Measurements from ENCODE around the gene FNBP1L.
A peak's percentile ranks its signal among the peaks of the same experiment; 100 is the strongest.
"Not testable (repeated sequence)": the region's sequence is repeated elsewhere in the genome, so short reads cannot be mapped to it uniquely, and the experiment has no call there.

Gene FNBP1L

DNA sequence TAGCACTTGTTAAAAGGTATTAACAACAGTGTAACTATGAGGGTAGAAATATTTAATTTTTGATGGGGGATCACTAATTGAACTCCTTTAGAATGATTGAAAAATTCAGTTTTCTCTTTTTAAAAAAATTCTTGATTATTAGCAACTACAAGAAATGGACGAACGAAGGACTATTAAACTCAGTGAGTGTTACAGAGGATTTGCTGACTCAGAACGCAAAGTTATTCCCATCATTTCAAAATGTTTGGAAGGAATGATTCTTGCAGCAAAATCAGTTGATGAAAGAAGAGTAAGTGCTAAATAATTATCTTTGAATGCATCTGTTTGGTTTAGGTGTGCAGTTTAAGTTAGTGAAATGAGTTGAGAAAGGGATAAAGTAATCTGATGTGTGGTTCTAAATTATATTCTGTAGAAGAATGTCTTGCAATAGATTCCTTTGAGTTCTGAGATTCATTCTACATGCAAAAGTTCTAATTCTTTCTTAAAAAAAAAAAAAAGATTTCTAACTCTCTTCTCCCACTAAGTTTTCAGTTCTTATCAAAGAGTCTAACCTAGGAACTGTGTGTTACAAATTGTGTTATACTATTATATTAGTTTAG is 85.0 kb downstream of the FNBP1L start:
- DNase-seq (ENCODE audit: low spot score), result no peak

DNA sequence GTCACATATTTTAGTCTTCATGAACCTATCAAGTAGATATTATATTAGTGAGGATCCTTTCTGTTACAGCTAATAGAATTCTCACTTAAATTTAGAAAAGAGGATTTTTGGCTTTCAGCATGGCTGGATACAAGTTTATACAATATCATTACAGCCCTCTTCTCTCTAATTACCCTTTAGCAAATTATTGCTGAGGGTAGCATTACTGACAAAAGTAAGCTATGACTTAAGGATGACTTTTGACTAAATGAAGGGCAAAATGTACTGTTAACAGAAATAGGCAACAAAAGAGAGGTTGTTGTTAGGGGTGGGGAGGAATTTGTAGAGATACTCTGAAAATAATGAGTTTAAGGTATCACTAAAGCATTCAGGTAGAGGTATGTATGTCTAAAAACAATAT is 85.8 kb downstream of the FNBP1L start:
- DNase-seq (ENCODE audit: low spot score), result no peak

DNA sequence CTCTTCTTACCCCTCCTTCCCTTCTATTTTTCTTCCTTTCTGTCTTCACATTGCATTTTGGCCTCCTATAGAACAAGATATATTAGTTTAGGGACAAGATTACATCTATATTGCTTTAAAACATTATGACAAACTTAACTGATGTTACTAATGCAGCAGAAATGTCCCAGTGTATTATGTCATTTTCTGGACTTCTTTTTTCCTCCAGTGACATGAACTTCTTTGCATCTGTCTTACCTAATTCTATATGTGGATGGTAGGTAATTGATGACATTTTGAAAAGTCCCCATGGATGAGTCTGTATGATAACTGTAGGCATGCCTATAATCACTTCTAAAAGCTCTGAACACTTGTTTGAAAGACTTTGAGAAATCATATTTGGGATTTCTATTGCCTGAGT is 89.5 kb downstream of the FNBP1L start:
- no peak for DNase-seq (ENCODE audit: low spot score)

DNA sequence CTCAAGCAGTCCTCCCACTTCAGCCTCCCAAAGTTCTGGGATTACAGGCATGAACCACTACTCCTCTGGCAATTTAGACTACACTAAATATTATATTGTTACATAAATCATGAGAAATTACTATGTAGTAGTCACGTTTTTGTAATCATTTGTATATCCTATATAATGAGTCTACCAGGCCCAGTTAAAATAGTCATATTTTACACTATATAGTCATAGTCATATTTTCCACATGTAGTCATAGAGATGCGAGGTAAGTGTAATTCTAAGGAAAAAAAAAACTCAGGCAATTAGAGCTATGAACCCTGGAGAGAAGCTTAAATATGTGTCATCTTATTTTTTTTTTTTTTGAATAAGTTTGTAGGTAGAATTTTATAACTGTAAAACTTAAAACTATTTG is 90.0 kb downstream of the FNBP1L start:
- no peak for DNase-seq (ENCODE audit: low spot score)

DNA sequence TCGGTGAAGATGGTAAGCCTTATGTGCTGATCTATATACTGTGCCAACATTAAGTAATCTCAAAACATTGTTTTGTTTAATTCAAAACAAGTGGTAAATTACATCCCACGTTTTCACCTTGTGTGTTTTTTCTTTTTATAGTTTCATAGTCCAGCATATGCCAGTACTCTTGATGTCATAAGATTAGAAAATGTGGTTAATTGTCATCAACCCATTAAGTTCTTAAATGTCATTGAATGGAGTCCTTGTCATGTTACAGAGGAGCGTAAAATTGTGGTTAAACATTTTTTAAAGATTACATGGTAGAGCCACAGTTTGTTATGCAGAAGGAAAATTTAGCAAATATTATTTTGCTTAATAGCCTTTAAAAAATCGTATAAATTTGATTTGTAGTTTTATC is 93.1 kb downstream of the FNBP1L start:
- DNase-seq (ENCODE audit: low spot score), result no peak

DNA sequence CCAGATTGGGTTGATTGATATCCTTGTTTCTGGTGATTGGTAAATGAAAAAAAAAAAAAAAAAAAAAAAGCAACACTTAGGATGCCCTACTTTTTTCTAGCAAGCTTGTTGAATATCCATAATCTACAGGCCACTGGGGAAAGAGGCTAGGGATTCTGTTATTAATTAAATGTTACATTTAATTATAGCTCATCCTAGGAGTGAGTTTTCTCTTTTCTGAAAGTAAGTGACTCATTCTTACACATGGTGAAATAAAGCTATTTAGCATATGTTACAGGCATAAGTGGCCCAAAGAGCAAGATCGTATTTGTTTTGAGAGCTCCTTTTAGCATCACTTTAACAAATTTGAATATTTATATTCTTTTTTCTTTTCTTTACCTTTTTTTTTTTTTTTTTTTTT is 94.5 kb downstream of the FNBP1L start:
- DNase-seq (ENCODE audit: low spot score), result no peak

DNA sequence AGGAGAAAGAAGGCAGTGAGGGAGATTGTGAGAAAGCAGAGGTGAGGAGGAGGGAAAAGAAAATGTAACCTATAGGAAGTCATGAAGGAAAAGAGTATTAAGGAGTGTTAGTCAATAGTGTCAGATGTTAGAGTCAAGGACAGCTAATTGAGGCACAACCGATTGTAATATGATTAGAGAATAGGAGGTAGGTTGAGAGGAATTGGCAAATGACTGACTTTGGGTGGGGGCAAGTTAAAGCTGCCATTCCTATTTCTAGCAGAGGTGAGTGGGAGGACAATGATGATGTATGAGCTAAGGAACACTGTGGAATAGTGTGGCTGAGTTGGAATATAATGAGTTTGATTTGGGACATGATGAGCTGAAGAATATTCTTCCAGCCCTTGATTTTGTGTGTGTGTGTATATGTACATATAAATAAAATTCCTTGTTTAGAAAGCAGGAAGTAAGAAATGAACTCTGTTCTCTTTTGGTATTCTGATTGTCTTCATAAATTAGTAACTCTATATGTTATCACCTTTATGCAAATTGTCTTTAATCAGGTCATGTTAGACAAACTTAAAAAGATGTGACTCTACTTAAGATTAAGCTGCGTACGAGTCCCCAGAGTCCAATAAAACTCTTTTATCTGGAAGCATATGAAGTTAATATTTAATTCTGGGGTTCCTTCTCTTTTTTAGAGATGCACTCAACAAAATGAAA is 98.4 kb downstream of the FNBP1L start:
- DNase-seq (ENCODE audit: low spot score), result no peak

DNA sequence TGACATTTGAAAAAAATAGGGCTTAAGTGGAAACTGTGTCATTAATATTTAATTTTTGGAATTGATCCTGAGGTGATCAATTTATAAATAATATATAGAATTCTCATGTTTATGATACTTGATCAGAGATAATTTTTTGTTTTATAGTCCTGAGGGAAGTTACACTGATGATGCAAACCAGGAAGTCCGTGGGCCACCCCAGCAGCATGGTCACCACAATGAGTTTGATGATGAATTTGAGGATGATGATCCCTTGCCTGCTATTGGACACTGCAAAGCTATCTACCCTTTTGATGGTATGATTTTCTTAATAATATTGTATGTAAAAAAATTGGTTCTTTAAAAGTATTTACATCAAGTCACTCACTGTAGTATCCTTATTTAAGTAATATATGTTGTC is 101.2 kb downstream of the FNBP1L start:
- no peak for DNase-seq (ENCODE audit: low spot score)

DNA sequence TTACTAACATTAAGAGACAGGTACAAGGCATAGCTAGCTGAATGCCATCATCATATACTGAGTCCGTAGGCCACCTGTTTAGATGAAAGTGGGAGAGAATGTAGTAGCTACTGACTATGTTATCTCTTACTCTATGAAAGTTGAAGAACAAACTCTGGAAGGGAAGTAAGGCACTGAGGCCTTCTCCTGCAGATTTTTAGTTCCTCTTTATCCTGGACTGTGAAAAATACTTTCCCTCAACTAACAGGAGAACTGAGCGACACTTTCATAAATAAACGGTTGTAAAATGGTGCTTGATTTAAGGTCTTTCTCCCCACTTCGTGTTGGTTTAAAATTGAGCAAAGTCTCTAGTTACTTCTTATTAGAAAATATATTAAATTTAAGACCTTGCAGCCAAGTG is 101.9 kb downstream of the FNBP1L start:
- DNase-seq (ENCODE audit: low spot score), result no peak

DNA sequence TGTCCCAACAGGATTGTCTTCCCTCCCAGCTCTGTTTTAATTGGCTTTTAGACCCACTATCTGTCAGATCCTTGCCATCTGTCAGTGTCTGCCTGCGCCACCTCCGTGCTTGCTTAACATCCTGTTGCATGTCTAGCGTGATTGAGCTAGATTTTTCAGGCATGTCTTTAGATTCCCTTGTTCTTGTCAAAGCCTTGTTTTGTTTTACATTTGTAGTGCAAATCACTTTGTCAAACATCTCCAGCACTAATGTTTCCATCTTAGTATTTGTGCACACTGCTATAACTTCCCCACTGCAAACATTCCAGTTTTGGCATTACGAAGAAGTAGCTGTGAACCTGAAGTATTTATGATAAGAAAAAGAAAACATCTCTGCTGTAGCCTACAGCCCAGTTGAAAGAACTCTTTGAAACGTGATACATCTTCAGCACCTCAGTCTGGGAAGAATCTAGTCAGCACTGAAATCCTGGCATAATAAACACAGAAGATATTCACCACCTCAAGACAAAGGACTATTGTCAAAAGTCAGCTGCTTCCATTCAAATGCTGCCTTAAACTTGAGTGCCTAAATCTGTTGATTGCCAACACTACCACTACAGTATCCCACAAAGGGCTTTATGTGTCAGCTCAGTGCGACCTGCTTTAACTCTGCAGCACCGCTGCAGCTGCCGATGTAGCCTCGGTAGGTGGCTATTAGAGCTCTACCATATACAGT is 105.0 kb downstream of the FNBP1L start:
- DNase-seq (ENCODE audit: low spot score), result peak; percentile 91

DNA sequence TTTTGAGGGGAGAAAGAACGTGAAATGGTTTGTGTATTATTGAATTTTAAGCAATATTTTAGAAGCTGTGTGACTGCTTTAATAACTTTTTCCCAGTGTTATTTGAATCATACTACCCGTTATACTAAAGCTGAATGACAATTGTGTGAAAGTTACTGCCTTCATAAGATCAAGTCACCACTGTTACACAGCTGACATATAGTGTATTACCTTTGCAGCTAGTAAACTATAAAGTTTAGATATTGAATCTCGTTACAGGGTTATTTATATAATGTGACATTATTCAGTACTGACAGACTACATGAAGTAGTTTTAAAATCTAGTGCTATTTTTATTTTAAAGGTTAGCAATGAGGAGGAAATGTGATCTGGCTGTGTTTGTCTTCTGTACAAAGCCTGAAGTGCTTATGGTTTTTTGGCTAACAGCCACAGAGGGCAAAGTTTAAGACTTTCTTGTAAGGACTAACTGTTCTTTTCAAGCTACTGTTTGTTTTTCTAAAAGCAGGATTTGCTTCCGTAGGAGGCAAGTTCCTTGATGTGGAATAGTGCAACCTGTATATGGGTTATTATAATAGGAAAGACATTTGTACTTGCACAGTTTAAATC is 106.1 kb downstream of the FNBP1L start:
- not testable (repeated sequence) for DNase-seq (ENCODE audit: low spot score)

DNA sequence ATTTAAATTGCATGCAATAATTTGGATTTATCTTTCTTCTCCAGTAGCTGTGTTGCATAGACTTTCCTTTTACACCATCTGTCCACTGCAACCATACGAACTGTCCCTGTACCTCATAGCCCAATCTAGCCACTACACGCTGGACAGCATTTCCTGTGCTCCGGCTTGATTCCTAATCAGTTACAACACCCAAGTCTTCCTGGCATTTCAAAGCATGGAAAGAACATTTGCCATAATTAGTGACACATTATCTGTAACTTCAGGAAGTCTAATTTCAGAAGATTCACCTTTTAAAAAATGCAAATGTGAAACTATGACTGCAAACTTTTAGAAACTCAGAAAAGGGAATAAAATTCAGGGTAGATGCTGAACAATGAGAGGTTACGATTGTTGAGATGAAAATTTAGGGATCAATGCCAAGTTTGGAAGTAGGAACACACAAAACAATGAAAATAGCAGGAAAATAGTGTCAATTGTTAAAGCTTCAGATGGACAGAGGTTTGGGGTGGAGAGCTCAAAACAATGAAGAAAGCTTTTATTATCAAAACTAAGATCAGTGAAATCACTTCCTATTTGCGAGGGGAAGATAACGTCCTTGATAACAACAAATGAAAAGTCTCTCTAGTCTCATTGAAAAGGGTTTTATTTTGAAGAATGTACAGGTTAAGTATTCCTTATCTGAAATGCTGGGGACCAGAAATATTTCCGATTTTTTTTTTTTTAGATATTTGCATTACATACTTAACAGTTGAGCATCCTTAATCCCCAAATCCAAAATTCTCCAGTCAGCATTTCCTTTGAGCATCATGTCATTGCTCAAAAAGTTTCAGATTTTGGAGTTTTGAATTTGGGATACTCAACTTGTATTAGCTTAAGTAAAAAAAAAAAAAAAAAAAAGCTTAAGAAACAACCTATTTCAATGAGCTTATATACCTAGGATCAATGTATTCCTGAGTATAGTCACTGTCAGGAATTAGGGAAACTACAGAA is 107.3 kb downstream of the FNBP1L start:
- no peak for DNase-seq (ENCODE audit: low spot score)

DNA sequence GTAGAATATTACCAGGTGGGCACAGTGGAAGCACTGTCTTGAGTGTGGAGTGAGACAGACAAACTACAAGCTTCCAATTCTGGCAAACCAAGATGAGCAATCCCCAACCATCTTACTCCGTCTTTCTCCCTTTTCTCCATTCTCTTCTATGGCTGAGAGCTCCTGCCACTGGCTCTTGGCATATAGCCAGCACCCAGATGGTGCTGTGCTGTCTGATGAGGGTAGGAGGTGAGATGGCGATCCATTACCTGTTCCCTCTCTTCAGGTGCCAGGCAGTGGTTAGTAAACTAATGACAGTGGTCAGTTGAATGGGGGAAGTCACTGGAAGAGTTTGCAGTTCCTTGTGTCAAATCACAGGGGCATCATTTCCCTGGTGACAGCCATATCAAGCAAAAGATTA is 108.4 kb downstream of the FNBP1L start:
- DNase-seq (ENCODE audit: low spot score), result no peak

DNA sequence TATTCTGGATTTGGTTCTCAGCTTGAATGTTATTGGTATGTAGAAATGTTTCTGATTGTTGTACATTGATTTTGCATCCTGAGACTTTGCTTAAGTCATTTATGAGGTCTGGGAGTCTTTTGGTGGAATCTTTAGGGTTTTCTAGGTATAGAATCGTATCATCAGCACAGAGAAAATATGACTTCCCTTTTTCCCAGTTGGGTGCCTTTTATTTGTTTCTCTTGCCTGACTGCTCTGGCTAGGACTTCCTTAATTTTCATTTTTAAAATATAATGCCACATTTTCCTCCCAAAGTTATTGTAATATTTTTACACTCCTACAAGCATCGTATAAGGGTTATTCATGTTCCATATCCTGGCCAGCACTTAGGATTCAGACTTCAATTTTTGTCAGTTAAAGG is 111.1 kb downstream of the FNBP1L start:
- DNase-seq (ENCODE audit: low spot score), result no peak

DNA sequence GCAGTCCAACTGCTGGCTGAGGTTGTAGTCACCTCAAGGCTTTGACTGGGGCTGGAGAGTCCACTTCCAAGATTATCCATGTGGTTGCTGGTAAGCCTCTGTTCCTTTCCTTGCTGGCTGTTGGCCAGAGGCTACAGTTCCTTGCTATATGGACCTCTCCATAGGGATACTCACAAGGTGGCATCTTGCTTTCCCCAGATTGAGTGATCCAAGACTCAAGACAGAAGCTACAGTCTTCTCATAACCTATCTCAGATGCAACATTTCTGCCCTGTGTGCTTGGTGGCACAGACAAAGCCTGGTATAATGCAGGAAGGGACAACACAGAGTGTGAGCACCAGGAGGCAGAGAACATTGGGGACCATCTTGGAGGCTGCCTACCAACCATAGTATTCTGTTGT is 111.8 kb downstream of the FNBP1L start:
- no peak for DNase-seq (ENCODE audit: low spot score)

DNA sequence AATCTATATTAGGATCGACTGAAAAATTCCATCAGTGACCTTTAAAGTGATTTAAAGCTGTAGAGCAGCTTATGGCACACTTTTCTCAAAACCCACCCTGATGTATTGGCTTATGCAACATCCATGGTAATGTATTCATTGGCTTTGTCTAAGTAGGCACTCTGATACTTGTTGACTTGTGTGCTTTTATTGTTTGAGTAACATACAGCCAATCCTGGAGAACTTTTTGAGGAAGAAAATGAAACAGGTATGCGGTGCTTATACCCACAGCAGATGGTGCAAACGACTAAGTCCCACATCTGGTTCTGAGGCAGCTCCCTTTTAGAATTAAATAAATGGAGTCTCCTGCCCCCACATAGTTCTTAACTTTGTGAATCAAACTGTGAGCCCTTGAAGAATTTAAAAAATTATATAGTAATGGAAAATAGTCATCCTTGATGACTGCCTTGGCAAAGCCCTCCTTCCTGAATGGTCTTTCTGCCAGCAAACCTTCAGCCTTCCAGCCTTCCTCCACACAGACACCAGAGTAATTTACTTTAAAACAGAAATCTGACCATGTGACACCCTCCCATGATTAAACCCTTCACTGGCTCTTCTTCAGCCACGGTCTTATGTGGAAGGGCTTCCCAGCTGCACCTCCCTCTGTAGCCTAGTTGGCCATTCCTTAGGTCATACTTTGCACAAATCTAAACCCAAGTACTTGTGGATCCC is 117.7 kb downstream of the FNBP1L start:
- DNase-seq (ENCODE audit: low spot score), result no peak

DNA sequence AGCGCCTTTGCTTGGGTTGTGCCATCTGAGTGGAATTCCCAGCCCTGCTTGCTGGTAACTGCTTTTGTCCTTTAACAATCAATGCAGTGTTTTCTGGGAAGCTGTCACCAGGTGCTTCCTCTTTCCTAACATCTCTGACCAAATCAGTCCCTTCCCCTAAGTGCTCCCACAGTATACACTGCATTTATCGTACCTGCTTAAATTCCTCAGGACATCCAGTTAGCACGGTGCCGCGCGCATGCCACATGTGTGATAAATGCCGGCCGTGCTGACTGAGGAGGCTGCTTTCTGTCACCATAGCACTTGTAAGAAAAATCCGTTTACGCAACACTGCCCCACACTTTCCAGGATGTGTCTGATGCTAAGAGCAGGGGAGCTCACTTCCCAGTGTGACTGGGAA is 118.3 kb downstream of the FNBP1L start:
- no peak for DNase-seq (ENCODE audit: low spot score)

DNA sequence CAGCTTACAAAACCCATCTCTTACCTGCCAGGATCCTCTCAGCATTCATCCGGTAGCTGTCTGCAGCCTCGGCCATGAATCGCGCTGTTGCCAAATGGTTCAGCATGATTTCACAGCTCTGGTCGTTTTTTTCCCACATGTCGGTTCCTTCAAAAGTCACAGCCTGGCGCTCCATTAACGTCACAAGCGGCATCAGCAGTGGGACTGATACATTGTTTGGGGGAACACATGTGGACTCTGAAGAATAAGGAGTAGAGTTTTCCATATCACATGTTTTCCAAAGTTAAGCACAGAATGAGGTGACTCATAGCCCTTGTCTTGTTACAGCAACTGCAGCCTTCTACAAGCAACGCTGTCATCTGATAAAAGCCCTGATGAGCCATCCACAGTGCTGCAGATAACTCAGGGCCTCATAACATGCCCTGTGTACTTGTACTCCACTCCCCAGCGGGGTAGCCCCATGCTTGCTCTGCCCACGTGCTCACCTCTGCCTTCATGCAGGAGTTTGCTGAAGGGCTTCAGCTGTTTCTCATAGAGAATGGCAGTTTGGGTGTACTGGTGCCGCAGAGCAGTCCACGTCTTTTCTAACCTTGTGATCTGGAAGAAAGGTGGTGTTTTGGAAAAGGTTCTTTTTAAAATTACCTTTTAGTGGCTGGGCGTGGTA is 119.5 kb downstream of the FNBP1L start:
- DNase-seq (ENCODE audit: low spot score), result no peak

DNA sequence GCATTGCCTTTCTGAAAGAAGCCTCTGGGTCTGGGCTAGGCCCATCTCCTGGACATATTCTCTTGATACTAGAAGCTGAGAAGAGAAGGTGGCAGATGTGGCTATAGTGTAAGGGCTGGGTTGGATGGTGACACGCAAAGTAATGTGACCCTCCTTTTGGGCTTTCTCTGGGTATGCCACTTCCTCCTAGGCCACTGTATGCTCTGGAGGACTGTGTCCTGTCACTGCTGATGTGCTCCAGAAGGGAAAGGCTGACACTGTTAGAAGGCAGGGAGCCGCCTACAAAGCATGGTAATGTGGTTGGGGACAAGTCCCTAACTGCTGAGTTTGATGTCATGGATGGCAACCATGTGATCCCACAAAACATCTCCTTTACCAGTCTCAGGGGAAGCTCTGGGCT is 121.6 kb downstream of the FNBP1L start:
- DNase-seq (ENCODE audit: low spot score), result no peak

DNA sequence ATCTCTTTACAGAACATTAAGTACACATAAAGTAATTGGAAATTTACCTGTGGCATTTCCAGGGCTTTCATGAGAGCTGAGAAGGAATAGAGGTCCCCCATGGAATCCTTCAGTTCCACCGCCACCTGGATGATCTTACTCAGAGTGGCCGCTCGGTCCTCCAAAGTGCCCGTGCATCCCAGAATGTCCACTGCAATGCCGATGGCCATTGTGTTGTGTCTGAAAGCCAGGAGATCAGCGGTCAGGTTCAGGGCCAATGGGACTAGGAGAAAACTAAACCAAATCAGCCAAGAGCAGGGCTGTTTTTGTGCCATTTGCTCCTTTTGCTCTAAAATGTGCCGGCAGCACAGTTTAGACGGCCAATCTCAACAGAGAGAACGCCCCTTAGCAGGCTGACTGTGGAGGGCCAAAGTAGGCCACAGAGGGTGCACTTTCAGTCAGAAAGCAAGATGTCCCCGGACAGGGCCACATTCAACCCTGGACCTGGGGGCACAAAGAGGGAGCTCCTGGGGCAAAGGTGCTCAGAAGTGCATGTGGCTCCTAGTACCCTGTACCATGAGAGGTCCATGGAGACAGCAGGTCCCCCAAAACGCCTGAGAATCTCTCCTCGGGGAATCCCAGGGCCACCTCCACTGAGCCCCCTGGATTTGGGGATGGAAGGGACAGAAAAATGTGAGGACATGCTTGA is 123.8 kb downstream of the FNBP1L start:
- no peak for DNase-seq (ENCODE audit: low spot score)
